Measurements from ENCODE around the gene SPRN. TPM values are rescaled to one million over a fixed set of nuclear protein-coding genes. Genes with fewer than 3 reads are reported as not detected.

The SPRN gene
- total and polyA plus RNA-seq, 2 experiments from 2014 or later, result 0.31 TPM

DNA sequence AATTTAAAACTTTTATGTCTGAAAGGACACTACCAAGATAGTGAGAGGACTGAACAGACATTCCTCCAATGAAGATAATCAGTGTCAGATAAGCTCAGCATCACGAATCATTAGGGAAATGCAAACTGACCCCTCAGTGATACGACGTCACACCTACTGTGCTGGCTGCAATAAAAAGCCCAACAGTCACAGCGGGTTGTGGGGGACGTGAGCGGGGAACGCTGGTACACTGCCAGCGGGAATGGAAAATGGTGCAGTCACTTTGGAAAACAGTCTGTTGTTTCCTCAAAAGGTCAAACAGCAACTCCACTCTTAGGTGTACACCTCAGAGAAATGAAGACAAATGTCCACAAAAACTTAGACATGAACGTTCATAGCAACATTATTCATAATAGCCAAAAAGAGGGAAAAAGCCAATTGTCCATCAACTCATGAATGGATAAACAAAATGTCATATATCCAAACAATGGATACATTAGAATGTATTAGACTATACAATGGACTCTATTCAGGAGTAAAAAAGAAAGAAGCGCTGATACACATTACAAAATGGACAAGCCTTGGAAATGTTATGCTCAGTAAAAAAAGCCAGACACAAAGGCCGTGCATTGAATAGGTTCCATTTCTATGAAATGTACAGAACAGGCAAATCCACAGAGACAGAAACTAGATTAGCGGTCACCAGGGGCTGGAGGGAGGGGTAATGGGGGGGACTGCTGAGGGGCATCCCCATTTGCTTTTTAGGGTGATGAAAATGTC lies 48.9 kb downstream of the SPRN start:
- no peak overlapping the region for H3K27ac Mint-ChIP-seq
- TF ChIP-seq EZH2 (IDR thresholded peaks at IDR 0.05; ENCODE audit: low read depth, unreplicated experiment) (no peak), ZNF114 (CRISPR knock-in tag; IDR thresholded peaks at IDR 0.05) (no peak), NANOG (IDR thresholded peaks at IDR 0.05; ENCODE audit: borderline replicate concordance) (no peak), CREB1 (CRISPR knock-in tag; IDR thresholded peaks at IDR 0.05; ENCODE audit: low read depth) (no peak), JUNB (IDR thresholded peaks at IDR 0.05; ENCODE audit: unreplicated experiment) (no peak)
- TF ChIP-seq, protein P1, sequence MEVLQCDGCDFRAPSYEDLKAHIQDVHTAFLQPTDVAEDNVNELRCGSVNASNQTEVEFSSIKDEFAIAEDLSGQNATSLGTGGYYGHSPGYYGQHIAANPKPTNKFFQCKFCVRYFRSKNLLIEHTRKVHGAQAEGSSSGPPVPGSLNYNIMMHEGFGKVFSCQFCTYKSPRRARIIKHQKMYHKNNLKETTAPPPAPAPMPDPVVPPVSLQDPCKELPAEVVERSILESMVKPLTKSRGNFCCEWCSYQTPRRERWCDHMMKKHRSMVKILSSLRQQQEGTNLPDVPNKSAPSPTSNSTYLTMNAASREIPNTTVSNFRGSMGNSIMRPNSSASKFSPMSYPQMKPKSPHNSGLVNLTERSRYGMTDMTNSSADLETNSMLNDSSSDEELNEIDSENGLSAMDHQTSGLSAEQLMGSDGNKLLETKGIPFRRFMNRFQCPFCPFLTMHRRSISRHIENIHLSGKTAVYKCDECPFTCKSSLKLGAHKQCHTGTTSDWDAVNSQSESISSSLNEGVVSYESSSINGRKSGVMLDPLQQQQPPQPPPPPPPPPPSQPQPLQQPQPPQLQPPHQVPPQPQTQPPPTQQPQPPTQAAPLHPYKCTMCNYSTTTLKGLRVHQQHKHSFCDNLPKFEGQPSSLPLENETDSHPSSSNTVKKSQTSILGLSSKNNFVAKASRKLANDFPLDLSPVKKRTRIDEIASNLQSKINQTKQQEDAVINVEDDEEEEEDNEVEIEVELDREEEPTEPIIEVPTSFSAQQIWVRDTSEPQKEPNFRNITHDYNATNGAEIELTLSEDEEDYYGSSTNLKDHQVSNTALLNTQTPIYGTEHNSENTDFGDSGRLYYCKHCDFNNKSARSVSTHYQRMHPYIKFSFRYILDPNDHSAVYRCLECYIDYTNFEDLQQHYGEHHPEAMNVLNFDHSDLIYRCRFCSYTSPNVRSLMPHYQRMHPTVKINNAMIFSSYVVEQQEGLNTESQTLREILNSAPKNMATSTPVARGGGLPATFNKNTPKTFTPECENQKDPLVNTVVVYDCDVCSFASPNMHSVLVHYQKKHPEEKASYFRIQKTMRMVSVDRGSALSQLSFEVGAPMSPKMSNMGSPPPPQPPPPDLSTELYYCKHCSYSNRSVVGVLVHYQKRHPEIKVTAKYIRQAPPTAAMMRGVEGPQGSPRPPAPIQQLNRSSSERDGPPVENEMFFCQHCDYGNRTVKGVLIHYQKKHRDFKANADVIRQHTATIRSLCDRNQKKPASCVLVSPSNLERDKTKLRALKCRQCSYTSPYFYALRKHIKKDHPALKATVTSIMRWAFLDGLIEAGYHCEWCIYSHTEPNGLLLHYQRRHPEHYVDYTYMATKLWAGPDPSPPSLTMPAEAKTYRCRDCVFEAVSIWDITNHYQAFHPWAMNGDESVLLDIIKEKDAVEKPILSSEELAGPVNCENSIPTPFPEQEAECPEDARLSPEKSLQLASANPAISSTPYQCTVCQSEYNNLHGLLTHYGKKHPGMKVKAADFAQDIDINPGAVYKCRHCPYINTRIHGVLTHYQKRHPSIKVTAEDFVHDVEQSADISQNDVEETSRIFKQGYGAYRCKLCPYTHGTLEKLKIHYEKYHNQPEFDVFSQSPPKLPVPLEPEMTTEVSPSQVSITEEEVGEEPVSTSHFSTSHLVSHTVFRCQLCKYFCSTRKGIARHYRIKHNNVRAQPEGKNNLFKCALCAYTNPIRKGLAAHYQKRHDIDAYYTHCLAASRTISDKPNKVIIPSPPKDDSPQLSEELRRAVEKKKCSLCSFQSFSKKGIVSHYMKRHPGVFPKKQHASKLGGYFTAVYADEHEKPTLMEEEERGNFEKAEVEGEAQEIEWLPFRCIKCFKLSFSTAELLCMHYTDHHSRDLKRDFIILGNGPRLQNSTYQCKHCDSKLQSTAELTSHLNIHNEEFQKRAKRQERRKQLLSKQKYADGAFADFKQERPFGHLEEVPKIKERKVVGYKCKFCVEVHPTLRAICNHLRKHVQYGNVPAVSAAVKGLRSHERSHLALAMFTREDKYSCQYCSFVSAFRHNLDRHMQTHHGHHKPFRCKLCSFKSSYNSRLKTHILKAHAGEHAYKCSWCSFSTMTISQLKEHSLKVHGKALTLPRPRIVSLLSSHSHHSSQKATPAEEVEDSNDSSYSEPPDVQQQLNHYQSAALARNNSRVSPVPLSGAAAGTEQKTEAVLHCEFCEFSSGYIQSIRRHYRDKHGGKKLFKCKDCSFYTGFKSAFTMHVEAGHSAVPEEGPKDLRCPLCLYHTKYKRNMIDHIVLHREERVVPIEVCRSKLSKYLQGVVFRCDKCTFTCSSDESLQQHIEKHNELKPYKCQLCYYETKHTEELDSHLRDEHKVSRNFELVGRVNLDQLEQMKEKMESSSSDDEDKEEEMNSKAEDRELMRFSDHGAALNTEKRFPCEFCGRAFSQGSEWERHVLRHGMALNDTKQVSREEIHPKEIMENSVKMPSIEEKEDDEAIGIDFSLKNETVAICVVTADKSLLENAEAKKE (CRISPR knock-in tag; IDR thresholded peaks at IDR 0.05), result no peak
- TF ChIP-seq, protein P2, sequence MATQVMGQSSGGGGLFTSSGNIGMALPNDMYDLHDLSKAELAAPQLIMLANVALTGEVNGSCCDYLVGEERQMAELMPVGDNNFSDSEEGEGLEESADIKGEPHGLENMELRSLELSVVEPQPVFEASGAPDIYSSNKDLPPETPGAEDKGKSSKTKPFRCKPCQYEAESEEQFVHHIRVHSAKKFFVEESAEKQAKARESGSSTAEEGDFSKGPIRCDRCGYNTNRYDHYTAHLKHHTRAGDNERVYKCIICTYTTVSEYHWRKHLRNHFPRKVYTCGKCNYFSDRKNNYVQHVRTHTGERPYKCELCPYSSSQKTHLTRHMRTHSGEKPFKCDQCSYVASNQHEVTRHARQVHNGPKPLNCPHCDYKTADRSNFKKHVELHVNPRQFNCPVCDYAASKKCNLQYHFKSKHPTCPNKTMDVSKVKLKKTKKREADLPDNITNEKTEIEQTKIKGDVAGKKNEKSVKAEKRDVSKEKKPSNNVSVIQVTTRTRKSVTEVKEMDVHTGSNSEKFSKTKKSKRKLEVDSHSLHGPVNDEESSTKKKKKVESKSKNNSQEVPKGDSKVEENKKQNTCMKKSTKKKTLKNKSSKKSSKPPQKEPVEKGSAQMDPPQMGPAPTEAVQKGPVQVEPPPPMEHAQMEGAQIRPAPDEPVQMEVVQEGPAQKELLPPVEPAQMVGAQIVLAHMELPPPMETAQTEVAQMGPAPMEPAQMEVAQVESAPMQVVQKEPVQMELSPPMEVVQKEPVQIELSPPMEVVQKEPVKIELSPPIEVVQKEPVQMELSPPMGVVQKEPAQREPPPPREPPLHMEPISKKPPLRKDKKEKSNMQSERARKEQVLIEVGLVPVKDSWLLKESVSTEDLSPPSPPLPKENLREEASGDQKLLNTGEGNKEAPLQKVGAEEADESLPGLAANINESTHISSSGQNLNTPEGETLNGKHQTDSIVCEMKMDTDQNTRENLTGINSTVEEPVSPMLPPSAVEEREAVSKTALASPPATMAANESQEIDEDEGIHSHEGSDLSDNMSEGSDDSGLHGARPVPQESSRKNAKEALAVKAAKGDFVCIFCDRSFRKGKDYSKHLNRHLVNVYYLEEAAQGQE (IDR thresholded peaks at IDR 0.05; ENCODE audit: unreplicated experiment), result no peak
- TF ChIP-seq, protein P3, sequence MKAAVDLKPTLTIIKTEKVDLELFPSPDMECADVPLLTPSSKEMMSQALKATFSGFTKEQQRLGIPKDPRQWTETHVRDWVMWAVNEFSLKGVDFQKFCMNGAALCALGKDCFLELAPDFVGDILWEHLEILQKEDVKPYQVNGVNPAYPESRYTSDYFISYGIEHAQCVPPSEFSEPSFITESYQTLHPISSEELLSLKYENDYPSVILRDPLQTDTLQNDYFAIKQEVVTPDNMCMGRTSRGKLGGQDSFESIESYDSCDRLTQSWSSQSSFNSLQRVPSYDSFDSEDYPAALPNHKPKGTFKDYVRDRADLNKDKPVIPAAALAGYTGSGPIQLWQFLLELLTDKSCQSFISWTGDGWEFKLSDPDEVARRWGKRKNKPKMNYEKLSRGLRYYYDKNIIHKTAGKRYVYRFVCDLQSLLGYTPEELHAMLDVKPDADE (IDR thresholded peaks at IDR 0.05), result no peak
- TF ChIP-seq, protein P4, sequence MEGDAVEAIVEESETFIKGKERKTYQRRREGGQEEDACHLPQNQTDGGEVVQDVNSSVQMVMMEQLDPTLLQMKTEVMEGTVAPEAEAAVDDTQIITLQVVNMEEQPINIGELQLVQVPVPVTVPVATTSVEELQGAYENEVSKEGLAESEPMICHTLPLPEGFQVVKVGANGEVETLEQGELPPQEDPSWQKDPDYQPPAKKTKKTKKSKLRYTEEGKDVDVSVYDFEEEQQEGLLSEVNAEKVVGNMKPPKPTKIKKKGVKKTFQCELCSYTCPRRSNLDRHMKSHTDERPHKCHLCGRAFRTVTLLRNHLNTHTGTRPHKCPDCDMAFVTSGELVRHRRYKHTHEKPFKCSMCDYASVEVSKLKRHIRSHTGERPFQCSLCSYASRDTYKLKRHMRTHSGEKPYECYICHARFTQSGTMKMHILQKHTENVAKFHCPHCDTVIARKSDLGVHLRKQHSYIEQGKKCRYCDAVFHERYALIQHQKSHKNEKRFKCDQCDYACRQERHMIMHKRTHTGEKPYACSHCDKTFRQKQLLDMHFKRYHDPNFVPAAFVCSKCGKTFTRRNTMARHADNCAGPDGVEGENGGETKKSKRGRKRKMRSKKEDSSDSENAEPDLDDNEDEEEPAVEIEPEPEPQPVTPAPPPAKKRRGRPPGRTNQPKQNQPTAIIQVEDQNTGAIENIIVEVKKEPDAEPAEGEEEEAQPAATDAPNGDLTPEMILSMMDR (conservative IDR thresholded peaks at IDR 0.05; ENCODE audit: low read depth in 2 of 2), result no peak
- peaks cover 5% of the 10 kb centered on the region for H3K4me1 Mint-ChIP-seq
- no peak for ATAC-seq
- H4K20me1 ChIP-seq (replicated peaks; ENCODE audit: insufficient read depth), result no peaks in the 10 kb centered on the region; the same call in 1 of the 2 replicates
- no peak overlapping the region for H2AFZ ChIP-seq
- H3K4me1 ChIP-seq (ENCODE audit: insufficient read depth), result peaks cover 5% of the 10 kb centered on the region; the same call in 1 of the 2 replicates
- H3K79me2 ChIP-seq (replicated peaks; ENCODE audit: insufficient read depth), result no peaks in the 10 kb centered on the region
- H3K9me3 Mint-ChIP-seq, result no peaks in the 10 kb centered on the region; the same call in 2 of the 3 replicates
- 0 out of 2 replicates have a peak, but pooled peaks cover 3% of the 10 kb centered on the region for H3F3A ChIP-seq (replicated peaks; ENCODE audit: low read depth)
- no peak overlapping the region for H3K4me3 Mint-ChIP-seq
- no peak overlapping the region for H3K4me2 ChIP-seq
- H3K4me3 ChIP-seq, result no peak overlapping the region
- DNase-seq (ENCODE audit: low spot score), result no peak
- H3K36me3 Mint-ChIP-seq (ENCODE audit: low read depth), result peaks cover 4% of the 10 kb centered on the region; the same call in 2 of the 3 replicates
- no peaks in the 10 kb centered on the region for H3K9me2 ChIP-seq (ENCODE audit: insufficient read depth)
- peaks cover 41% of the 10 kb centered on the region for H3K27me3 Mint-ChIP-seq (ENCODE audit: insufficient read depth, low read depth, poor library complexity)
- H3K27me3 ChIP-seq (ENCODE audit: insufficient read depth), result peaks cover 59% of the 10 kb centered on the region
- H3K27ac ChIP-seq (ENCODE audit: low read depth), result no peak overlapping the region
- H3K36me3 ChIP-seq (ENCODE audit: insufficient read depth), result no peaks in the 10 kb centered on the region

All from GM23338 (cell line).